GM19372 (cell line): ENCODE data around the gene SLC10A1.

Experiments
- ATAC-seq: cut with Tn5 transposase; IDR thresholded peaks from one replicate; pipeline ENCODE4 v1.9.1; 2021; ENCODE audit warnings: mild to moderate bottlenecking, low read depth, moderate library complexity; ENCODE audit not compliant: unreplicated experiment

The SLC10A1 gene

DNA sequence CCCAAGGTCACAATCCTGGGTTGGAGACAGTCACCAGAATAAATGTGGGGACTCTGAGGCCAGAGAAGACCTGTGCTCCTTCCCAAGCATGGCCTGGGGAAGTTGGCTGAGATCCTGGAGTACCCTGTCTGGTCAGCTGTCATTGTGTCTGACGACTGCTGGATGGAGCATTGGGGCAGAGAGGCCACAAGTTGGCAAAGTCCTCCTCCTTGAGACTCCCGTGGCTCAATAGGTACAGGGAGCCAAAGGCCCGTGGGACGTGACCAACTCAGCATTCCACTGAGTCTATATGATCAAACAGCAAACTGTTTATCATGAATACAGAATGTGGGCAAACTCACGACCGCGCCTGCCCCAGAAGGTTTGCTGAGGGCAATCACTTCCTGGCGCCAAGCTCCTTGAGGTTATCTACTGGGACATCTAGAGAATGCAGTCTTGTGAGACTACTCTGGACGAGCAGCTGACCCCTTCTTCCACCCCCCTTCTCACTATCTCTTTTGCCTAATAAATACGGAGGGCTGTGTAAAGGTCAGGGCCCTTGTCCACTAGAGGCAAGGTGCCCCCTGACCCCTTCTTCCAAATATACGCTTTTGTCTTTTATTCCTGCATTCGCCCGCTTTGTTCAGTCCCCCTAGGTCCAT, 14.3 kb upstream of the SLC10A1 start:
- ATAC-seq, result no peak

DNA sequence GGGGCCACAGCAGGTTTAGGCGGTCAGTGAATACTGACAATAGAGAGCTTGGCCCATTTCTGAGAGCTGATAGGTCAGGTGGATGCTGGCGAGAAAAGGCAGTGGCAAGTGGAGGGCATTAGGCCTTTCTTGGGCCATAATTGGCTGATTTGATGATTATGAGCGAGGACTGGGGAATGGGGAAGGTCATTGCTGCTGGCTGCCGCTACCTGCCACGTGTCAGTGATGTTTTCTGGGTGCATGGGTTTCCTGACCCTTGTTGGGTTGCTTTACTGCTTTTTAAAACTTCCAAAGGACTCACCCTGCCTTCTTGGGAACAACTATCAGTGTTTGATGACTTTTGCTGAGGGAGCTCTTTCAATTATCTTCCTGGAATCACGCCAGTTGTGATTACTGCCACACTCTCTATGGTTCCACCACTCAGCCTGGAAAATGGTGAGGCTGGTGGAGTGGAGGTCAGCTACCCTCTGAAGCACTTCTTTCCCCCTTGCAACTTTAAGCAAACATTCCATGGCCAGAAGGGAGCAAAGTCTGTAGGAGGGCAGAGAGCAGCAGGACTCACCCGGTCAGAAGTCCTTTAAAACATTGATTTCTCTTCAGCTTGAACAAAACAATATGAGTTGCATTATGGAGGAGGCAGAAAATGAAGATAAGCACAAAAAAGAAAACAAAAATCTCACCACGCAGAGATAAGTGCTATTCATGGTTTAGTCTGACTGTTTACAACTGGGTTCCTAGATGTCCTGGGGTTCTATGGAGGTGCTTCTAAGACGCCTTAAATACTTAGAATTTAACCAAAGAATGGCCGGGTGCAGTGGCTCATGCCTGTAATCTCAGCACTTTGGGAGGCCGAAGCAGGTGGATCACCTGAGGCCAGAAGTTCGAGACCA, 12.1 kb upstream of the SLC10A1 start:
- no peak for ATAC-seq

DNA sequence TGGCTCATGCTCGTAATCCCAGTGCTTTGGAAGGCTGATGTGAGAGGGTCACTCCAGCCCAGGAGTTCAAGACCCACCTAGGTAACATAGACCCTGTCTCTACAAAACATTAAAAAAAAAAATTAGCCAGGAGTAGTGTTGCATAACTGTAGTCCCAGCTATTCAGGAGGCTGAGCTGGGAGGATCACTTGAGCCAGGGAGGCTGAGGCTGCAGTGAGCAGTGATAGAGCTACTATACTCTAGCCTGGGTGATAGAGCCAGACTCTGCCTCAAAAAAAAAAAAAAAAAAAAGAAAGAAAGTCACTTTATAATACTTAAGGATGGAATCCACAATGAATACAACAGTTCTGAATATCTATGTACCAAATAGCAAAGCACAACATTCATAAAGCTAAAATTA, 10.2 kb upstream of the SLC10A1 start:
- no peak for ATAC-seq

DNA sequence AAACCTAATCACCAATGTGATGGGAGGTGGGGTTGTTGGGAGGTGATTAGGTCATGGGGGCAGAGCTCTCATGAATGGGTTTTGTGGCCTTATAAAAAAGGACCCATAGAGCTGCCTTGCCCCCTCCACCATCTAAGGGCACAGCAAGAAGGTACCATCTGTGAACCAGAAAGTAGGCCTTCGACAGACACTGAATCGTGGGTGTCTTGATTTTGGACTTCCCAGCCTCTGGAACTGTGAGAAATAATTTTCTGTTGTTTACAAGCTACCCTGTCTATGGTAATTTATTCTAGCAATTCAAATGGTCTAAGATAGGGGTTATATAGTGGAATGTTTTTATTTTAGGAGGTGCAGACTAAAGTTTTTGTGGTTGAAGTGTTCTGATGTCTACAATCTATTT, 7.9 kb upstream of the SLC10A1 start:
- ATAC-seq, result no peak

DNA sequence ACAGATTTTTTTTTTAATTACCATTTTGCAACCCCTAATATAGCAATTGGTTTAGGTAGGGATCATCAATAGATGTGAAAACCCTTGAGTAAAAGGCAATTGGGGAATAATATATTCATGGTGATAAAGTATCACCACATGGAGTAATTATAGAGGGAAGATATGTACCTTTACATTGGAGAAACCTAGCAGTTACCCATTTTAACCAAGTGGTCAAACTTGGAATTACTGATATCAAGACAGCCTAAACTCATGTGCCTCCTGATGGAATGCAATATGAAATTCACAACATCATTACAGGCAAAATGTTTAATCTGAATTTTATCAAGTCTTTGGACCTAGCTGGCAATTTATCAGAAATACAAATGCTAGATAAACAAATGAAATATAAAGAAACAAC, 6.7 kb upstream of the SLC10A1 start:
- no peak for ATAC-seq

DNA sequence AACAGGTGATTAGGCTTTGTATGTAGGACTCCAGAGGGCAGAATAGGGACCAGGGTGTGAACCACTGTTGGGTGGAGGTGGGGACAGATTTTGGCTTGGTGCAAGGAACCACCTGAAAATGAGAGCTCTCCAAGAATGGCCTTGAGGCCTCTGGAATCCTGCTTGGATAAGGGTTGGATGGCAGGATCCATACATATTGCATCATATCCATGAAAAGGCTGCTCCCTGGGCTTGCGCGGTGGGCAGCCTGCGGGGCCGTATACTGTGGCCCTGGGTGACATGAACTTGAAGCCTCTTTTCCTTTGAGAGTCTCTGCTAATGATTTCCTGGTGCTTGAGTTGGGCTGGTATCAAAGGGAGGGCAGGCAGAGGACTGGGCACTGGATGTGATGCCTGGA, 1.3 kb upstream of the SLC10A1 start:
- ATAC-seq, result no peak

DNA sequence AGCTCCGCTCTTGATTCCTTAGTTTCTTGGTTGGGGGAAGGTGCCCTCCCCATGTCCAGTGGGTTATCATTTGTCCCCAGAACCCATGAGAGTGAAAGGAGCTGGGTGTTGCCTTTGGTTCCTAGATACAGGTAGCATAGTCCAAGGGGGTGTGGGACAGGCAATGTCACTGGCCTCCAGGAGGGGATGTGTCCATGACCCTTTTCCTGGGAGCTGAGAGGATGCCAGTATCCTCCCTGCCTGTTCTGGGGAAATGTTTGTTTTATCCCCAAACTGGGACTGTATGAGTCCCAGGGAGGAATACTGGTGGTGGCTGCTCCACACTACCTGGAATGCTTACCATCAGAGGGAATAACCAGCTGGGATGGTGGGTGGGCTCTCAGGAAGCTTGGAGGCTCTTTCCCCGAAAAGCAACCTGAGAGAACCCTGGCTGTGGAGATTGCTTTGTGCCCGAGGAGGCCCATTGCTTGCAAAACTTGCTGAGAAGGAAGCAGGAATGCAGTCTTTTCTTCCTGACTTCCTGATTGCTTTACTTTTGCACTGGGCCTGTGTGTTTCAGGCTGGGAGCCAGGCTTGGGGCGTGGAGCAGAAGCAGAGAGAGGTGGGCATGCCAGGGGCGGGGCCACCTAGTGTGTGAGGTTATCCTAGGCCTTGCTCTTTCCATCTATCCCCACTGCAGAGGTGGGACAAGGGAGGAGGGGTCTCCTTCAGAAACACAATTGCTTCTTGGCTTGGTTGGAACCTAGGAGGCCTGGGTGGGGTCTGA, 715 bp upstream of the SLC10A1 start:
- ATAC-seq, result no peak

DNA sequence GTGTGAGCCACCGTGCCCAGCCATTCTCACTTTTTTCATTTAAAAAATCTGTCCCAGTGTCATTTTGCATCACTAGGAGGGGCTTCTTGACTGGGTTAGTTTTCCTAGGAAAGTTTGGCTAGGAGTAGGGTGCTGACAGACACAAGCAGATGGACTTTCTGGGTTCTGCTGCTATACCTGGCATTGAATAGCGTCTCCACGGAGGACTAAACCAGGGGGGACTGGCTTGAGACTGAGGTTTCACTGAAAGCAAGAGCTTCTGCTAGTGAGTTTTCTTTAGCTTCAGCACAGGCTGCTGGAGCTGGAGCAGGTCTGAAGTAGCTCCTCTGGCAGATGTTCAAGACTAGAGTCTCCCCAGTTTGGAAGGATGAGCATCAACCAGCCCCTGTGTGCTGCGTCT, 1.4 kb downstream of the SLC10A1 start:
- ATAC-seq, result no peak

DNA sequence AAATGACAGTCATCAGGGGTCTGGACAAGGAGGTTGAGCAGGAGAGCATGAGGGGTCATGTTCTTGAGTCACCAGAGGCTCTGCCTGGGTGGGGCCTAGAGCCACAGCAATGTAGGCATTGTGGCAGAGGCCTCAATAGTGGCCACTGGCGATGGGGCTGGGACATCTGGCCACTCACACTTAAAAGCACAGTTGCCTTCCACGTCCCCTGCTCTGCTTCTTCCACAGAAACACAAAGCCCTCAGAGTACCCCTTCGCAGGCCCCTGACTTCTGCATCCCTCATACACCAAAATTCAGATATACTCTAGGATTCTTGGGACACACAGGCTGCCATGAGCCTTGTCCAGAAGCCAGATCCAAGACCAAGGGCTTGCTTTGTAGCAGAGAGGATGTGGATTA, 2.2 kb downstream of the SLC10A1 start:
- no peak for ATAC-seq

DNA sequence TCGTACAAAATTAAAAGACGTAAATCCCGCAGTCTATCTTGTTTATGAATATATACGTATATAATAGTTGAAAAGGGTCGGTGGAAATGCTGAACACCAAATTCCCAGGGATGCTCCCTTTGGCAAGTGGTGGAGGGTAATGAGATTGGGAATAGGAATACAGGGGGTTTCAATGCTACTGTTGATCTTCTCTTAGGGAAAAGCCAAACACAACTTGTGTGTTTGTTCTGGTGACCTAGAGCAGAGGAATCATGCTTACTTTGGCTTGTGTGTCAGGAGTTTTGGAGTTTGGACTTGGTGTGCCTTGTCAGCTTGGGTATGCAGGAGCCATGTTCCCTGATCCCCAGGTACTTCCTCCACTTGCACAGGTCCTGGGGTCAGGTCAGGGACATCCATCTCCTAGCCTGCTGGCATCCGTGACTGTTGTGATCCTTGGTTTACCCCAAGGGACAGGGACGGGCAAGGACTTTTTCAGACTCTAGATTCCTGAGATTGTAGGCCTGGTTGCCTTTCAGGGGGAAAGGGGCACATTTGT, 4.1 kb downstream of the SLC10A1 start:
- ATAC-seq, result no peak

DNA sequence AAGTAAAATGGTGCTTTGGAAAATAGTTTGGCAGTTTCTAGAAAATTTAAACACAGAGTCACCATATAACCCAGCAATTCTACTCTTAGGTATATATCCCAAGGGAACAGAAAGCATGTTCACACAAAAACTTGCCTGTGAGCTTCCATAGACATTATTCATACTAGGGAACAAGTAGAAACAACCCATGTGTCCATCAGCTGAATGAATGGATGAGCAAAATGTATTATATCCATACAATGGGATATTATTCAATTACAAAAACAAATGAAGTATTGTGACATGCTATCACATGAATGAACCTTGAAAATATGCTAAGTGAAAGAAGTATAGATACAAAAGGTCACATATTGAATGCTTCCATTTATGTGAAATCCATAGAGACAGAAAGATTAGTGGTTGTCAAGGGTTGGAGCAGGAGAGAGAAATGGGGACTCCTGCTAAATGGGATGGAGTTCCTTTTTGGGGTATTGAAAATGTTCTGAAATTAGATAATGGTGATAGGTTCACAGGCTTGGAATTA, 7.9 kb downstream of the SLC10A1 start:
- ATAC-seq, result no peak

DNA sequence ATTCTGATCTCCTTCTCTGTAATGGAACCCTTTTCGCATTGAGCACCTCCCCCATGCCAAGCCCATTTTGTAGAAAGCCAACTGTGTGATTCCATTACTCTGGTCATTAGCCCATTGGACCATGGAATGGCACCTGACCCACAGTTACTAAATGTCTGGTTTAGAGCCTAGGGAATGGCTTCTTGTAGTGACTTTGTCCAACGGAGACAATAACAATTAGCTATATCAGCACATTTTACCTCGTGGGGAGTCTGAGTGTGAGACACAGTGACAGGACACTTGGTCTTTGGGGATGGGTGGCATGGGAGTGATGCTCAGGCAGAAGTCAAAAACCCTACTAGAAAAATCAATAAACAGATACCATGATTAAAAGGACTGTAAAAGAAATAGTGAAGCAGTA, 10.4 kb downstream of the SLC10A1 start:
- ATAC-seq, result no peak

DNA sequence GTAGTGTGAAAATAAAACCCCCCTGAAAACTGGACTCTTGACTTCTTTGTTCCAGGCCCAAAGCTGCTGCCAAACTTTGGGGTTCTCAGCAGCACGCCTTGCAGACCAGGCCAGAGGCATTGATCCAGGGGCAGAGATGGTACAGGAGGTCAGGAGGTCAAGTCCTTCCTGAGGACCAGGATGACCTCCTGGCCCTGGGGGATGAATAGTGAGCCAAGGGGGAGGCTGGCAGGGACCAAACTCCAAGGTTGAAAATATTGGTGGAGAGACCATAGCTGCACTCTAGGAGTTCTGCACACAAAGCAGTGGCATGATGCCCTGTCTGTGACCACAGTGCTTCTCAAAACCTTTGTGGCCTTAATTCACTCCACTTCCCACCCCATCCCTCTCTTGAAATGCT, 12.1 kb downstream of the SLC10A1 start:
- ATAC-seq, result no peak

DNA sequence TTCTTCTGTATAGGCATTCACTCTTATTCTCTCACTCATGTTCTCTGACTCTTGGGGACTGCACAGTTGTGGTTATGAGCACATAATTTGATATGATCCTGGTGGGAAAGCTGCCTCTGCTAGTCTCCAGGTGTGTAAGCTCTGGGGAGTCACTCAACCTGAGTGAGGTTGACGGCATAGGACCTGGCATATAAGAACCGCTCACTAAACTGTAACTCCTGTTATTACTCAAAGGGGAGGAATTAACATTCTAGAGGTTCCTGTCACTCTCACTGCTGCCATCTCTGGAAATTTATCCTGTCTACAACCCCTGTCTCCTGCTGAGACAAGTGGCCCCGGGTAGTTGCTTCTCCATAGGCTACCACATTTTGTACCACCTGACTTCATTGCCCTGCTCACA, 16.1 kb downstream of the SLC10A1 start:
- ATAC-seq, result no peak

DNA sequence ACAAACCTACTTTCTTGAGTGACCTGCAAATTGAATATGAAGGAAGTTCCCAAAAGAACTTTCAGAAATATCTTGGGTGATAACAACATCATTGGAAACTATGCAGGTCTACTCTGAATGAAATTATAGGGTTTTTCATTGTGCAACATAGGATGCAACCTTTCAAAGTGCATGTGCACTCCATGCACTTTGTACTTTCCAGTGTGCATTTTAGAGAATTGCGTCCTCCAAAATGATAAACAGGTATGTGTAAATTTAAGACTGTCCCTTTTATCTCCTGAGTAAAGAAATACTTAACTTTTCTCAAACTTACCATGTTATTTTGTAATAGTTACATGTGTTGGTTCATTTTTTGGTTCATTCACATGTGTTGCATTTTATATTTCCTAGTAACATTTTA, 16.9 kb downstream of the SLC10A1 start:
- ATAC-seq, result no peak

DNA sequence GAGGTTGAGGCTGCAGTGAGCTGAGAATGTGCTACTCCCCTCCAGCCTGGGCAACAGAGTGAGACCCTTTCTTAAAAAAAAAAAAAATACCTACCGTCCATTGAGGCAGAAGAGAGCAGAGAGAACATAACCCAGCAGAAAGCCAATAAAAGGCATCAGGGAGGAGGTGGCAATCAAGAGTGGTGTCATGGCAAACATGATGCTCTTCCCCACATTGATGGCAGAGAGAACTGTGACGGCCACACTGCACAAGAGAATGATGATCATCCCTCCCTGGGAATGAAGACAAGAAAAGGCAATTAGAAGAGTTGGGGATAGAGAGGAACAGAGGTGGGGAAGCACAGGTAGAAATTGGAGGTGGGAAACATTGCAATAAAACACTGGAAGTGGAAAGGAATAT, 18.0 kb downstream of the SLC10A1 start:
- no peak for ATAC-seq

DNA sequence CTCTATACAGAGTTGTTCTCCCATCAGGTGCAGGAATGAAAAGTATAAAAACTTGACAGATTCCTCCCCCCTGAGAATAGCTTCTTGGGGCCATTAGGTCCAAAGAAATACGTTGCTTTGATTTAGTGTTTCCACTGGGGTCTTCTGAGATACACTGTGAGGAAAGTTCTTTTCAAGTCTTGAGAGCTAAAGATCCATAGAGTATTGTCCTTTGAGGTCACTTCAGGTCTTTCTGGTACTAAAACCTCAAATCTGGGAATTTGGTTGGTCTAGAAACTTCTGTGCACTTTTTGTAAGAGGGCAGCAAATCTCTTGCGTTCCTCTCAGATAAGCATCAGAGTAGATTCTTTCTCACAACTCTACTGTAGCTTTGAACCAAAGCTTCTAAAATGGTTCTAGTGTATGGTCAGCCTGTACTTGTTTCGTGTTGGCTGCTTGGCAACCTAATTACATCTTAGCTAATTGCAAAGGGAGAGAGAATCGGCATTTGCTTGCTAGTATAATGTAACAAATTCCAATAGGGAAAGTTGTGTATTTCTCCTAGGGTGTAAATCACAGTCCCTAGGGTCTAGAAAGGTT, 20.1 kb downstream of the SLC10A1 start:
- no peak for ATAC-seq

DNA sequence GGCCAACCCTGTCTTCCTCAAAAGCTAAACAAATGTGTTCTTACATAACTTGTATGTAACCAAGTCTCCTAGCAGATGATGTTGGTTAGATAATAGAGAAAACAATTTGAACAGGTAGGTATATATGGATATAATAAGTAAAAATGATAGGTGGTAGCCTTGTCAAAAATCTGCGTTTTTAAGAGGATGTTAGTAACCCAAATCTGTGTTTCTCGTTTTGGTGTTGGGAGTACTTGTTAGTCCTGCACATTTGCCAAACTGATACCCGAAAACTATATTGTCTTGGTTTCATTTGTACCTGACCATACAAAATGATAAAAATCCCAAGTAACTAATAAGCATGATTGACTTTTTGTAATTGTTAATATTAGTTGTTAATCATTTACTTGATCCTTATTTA, 22.0 kb downstream of the SLC10A1 start:
- no peak for ATAC-seq

DNA sequence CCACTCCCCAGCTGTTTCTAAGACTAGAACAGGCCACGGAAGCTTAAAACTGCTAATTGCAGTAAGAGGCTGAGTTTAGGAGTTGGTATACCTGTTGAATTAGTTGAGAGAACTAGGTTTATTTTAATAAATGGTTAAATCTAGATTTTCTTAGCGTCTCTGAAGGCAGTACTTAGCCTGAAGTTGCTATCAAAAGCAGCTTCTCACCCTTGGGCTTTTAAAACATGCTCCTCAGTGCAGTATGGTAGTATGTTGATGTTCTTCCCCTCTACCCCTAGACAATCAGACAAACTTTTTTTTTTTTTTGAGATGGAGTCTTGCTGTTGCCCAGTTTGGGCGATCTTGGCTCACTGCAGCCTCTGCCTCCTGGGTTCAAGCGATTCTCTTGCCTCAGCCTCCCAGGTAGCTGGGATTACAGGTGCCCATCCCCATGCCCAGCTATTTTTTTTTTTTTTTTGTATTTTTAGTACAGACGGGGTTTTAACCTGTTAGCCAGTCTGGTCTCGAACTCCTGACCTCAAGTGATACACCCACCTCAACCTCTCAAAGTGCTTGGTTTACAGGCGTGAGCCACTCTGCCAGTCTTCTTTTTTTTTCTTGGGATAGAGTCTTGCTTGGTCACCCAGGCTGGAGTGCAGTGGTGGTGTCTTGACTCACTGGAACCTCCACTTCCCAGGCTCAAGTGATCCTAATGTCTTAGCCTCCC, 23.3 kb downstream of the SLC10A1 start:
- ATAC-seq, result no peak
